Stimulated activated CD8-positive, alpha-beta memory T cell treated with anti-CD3 and anti-CD28 coated beads, Interleukin-12 subunit alpha, Interleukin-12 subunit beta, amount 100 ng/mL, for 24 hours (primary cell): ENCODE data around the gene TMC5.
"Not testable (repeated sequence)": the region's sequence is repeated elsewhere in the genome, so short reads cannot be mapped to it uniquely, and the experiment has no call there.

Source experiments
- DNase-seq: peaks from one replicate; pipeline ENCODE4 v3.0.0-alpha.2; 2020; ENCODE audit errors: extremely low read depth

TMC5 gene

DNA sequence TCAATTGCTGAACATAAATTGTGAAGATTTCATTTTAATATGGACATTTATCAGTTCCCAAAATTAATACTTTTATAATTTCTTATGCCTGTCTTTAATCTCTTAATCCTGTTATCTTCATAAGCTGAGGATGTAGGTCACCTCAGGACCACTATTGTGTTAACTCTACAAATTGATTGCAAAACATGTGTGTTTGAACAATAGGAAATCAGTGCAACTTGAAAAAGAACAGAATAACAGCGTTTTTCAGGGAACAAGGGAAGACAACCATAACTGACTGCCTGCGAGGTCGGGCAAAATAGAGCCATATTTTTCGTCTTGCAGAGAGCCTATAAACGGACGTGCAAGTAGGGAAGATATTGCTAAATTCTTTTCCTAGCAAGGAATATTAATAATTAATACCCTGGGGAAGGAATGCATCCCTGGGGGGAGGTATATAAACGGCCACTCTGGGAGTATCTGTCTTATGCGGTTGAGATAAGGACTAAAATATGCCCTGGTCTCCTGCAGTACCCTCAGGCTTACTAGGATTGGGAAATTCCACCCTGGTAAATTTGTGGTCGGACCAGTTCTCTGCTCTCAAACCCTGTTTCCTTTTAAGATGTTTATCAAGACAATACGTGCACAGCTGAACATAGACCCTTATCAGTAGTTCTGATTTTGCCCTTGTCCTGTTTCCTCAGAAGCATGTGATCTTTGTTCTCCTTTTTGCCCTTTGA is 125.8 kb downstream of the TMC5 start:
- DNase-seq = not testable (repeated sequence)

DNA sequence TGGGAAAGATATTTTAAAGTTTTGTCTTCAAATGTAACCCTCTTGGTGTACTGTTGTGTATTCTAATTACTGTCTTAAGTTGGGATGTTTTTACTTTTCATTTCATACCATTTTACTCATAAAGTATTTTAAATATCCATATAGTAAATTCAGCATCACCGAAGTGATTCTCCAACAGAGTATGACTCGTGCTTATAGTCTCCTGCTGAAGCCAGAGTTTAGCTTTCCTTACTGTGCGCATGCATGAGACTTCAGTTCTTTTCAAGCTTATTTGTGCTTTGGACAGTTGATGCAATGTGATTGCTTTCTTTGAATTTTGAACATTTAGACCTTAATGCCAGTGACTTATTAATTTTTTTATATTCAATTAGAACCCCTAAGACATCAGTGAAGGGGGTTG is 130.5 kb downstream of the TMC5 start:
- DNase-seq = no peak
